ENCODE results near the gene SLC35G6.
A peak's percentile ranks its signal among the peaks of the same experiment; 100 is the strongest.

The SLC35G6 gene

DNA sequence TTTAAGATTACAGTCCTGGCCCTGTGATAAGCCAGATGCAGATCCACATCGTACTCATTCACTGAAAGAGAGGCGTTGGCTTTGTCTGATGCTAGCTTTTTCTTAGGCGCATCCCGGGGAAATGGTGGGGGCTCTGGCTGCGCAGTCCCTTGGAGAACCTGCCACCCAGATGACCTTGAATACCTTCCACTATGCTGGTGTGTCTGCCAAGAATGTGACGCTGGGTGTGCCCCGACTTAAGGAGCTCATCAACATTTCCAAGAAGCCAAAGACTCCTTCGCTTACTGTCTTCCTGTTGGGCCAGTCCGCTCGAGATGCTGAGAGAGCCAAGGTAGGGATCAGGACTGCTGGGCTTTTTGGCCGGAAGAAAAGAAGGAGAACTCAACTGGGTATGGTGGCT lies 26.9 kb downstream of the SLC35G6 start:
- no peak for DNase-seq

DNA sequence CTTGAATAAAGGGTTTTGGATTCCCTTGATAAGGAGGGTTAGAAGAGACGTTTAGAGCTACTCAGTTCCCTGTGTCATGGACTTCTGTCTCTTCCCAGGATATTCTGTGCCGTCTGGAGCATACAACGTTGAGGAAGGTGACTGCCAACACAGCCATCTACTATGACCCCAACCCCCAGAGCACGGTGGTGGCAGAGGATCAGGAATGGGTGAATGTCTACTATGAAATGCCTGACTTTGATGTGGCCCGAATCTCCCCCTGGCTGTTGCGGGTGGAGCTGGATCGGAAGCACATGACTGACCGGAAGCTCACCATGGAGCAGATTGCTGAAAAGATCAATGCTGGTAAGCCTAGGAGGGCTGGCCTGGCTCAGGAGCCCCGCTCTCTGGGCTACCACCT lies 27.6 kb downstream of the SLC35G6 start:
- no peak for DNase-seq

DNA sequence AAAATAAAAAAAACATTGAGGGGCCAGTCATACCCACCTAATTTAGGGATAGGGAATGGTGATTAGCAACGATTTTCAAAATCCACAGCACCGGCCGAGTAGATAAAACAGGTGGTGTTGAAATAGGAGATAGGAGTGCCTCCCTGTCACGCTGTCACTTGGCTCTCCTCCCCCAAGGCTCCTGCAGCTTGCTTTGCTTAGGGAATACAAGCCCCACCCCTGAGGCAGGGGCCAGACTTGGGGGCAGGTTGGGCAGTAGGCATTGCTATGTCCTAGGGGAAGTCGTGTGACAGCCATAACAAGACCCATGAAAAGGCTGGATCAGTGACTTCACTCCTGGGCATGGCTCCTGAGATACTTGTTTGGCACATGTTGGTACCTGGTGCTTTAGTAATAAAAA lies 28.7 kb downstream of the SLC35G6 start:
- DNase-seq, result no peak

DNA sequence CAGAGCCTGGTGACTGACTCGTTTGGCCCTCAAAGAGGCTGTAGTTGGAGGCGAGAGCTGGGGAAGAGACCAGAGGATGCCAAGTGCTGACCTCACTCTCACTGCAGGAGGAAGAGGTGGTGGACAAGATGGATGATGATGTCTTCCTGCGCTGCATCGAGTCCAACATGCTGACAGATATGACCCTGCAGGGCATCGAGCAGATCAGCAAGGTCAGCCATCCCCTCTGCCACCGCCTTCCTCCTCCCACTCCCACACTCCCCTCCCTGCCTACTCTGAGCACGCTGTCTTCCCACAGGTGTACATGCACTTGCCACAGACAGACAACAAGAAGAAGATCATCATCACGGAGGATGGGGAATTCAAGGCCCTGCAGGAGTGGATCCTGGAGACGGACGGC lies 29.9 kb downstream of the SLC35G6 start:
- DNase-seq, result no peak

DNA sequence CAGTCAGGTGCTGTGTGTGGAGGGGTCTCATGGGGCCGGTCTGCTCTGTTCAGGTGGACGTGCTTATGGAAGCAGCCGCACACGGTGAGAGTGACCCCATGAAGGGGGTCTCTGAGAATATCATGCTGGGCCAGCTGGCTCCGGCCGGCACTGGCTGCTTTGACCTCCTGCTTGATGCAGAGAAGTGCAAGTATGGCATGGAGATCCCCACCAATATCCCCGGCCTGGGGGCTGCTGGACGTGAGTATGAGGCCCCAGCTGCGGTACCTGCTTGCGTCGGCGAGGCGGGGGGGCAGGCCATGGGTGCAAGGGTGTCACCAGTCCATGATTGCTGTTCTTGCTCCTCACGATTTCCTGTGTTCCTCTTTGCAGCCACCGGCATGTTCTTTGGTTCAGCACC lies 30.9 kb downstream of the SLC35G6 start:
- DNase-seq, result no peak

DNA sequence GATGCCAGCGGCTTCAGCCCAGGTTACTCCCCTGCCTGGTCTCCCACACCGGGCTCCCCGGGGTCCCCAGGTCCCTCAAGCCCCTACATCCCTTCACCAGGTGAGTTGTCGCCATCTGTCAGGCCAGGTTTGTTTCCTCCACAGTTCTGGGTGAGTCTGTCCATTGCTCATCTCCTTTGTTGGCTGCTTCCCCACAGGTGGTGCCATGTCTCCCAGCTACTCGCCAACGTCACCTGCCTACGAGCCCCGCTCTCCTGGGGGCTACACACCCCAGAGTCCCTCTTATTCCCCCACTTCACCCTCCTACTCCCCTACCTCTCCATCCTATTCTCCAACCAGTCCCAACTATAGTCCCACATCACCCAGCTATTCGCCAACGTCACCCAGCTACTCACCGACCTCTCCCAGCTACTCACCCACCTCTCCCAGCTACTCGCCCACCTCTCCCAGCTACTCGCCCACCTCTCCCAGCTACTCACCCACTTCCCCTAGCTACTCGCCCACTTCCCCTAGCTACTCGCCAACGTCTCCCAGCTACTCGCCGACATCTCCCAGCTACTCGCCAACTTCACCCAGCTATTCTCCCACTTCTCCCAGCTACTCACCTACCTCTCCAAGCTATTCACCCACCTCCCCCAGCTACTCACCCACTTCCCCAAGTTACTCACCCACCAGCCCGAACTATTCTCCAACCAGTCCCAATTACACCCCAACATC lies 31.7 kb downstream of the SLC35G6 start:
- no peak for DNase-seq

DNA sequence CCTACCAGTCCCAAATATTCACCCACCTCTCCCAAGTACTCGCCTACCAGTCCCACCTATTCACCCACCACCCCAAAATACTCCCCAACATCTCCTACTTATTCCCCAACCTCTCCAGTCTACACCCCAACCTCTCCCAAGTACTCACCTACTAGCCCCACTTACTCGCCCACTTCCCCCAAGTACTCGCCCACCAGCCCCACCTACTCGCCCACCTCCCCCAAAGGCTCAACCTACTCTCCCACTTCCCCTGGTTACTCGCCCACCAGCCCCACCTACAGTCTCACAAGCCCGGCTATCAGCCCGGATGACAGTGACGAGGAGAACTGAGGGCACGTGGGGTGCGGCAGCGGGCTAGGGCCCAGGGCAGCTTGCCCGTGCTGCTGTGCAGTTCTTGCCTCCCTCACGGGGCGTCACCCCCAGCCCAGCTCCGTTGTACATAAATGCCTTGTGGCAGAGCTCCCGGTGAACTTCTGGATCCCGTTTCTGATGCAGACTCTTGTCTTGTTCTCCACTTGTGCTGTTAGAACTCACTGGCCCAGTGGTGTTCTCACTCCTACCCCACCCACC lies 32.7 kb downstream of the SLC35G6 start:
- DNase-seq, result no peak

DNA sequence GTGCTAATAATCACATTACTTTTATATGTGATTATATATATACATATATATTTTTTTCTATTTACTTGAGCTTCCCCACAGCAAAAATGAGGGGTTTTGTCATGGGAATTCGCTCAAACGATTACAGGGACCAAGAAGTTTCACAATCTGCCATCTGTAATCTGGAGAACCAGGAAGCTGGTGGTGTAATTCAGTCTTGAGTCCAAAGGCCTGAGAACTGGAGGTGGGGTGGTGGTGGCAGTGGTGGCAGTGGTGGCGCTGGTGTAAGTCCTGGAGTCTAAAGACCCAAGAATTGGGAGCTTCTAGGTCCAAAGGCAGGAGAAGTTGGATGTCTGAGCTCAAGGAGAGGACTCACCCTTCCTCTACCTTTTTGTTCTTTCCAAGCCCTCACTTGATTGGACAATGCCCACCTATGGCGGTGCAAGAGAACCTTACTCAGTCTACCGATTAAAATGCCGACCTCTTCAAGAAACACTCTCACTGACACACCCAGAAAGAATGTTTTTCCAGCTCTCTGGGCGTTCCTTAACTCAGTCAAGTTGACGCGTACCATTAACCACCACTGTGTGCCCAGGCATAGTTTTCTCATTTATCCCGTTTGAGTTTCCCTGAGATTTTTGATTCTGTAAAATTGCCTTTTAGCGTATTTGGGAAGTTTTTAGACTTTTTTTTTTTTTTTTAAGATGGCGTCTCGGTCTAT lies 34.8 kb downstream of the SLC35G6 start:
- DNase-seq, result peak; percentile 44

DNA sequence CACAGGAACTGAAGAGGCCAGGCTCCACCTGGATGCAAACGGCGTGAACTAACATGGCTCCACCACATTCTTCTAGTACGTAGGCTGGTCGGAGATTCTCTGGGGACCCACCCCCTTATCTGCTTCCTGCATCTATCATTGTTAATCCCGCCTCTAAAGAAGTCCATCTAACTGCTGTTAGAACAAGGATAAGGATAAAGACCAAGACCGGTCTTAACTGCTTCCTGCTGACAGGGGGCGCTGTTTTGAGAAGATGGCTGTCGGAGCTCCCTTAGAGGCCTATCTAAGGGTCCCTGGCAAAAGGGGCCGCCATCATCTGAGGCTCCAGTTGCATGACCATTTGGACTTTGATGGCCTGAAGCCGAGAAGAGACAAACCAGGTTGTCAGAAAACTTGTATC lies 41.8 kb downstream of the SLC35G6 start:
- no peak for DNase-seq

DNA sequence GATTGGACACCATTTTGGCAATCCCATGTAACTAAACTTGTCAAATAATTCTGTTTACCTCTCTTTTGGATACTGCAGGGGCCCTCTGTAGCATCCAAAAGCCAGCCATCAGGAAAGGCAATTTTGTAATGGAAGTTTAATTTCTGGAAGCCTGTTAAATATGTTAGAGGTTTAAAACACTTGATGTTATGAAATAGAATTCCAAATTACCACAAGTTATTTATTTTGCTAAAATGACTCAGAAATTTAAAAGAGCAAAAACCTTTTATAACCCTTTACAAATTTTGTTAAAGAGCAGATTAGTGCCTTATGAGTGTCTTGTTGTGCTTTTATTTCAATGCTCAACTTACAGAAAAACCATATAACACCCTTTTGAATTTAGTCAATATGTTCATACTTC lies 47.6 kb downstream of the SLC35G6 start:
- no peak for DNase-seq

DNA sequence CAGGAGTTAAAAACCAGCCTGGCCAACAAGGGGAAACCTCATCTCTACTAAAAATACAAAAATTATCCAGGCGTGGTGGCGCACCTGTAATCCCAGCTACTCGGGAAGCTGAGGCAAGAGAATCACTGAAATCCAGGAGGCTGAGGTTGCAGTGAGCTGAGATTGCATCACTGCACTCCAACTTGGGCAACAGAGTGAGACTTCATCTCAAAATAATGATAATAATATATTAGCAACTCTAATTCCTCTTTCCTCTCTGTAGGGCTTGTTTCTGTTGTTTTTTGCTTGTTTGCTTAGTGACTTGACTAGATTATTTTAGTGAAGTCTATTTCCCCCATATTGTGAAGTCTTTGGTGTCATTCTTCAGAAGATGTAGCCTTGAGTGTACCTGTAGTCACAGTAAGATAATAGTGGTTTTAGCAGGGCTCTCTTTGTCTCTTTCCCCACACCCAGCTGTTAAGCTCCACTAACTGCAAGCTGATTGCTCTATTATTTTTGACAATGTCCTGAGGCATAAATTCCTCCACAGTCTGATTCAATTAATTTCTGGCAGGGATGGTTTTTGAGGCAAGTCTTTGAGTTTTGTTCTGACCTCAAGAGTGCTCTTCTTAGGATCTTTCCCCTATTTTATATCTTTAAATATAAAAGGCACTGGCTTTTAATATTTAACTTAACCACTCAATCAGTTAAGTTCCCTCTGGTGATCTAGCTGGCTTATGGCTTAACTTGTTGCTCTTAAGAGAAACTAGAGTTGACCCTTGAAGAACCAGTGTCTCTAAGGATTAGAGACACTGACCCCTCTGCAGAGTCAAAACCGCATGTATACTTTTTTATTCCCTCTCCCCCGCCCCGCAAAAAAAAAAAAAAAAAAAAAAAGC lies 49.0 kb downstream of the SLC35G6 start:
- DNase-seq, result no peak
